Hypothalamus (tissue), 51 donors: Measurements from ENCODE around the gene STMND1.

ENCODE experiments used
- DNase-seq, 51 donors: peaks; one replicate each; lab custom pipeline; 2025; lab: John Stamatoyannopoulos, UW

Gene STMND1

GRCh38 chr6:17096652-17097051 lies 5.2 kb upstream of the STMND1 start:
- peak in 3 of 51 donors; percentile 26 to 76 (median 30) for DNase-seq

GRCh38 chr6:17097982-17098381 lies 3.9 kb upstream of the STMND1 start:
- DNase-seq: no peak

DNA sequence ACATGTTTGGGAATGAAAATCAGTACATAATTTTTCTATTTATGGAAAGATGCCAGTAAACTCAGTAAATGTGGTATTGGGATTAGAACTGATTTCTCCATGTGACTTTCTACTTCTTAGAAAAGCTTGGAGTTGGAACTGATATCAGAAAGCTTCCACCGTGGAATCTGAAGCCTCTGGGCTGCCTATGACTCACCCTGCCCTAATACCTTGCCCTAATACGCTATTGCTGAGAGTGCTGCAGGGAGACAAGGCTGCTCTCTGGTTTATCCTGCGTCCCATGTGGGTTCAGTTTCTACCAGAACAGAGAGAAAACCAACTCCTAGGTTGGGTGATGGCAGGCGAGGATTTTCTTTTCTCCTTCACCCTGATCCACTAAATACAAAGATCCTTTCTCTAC lies 3.3 kb upstream of the STMND1 start:
- DNase-seq: no peak

- DNase-seq: no peak
Observed at GRCh38 chr6:17099401-17100059, 2.3 kb upstream of the STMND1 start.

DNA sequence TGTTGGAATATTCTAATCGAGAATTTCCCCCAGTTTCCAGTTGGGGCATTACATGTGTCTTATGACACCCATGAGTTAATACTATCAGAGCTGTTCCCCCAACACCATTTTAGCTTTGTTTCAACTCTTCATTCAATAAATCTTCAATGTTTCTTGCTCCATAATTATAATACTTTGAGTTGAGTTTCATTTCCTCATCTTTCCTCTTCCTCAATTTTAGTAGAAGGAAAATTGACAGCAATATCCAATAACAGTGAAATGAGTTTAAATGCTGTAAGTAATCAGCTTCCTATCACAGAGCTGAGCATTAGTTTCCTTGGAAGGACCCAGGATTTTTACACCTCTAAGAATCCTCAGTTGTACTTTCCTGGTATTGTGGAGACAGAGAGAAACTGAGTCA lies 1.0 kb upstream of the STMND1 start:
- DNase-seq: no peak

- no peak for DNase-seq
Observed at GRCh38 chr6:17102258-17102870, 514 bp downstream of the STMND1 start.

GRCh38 chr6:17103715-17104114 lies 1.9 kb downstream of the STMND1 start:
- DNase-seq: no peak

- no peak for DNase-seq
Observed at GRCh38 chr6:17107863-17108262, 6.0 kb downstream of the STMND1 start.

DNA sequence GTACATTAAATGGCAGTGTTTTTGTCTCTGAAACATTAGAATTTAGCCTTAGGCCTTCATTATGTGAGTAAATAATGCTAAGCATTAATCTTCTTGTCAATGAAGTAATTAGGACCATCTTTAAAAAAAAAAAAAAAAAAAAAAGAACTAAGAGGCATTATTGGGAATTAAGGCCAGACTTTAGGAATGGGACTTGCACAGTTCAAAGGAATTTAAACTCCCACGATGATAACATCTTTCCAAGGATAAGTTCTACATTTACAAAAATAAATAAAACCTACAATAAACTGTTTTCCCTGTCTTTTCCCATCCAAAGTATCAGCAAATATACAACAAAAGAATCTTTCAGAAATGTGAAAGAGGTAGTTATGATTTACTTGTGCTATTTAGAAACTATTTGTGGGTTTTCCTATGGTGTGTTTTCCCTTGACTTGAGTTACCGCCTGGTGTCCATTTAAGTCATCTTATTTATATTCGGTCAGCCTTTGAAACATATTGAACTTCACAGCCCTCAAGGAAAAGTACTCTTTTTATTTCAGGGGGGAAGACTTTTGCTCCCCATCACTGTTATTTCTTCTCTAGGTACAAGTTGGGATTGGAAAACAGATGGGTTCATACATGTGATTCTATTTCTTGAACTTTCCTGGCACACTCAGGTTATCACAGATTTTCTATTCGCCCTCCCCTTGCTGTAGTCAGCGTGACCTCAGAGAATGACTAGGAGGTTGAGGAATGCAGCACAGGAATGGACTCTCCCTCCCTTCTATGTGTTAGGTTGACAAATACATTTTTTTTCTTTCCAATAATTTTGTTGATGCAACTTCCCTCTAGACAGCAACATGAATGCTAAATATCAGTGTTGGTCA lies 13.6 kb downstream of the STMND1 start:
- DNase-seq: no peak

- DNase-seq: no peak
Observed at GRCh38 chr6:17116117-17116440, 14.2 kb downstream of the STMND1 start.

DNA sequence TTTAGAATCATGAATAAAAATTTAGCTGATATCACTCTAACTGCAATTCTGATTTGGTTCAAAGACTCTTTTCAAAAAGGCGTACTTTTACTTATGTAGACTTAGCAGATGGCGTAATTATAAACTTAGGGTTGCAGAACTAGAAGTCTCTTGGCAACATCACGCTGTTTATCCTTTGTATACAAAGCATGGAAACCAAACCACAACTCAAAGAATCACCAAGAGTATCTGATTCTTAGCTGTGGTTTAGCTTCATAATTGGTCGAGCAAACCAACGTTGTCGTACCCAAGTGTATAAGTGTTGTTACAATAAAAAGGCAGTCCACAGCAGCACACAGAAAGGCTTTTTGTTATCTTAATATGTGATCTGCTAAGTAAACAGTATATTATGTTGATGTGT lies 18.2 kb downstream of the STMND1 start:
- DNase-seq: no peak

DNA sequence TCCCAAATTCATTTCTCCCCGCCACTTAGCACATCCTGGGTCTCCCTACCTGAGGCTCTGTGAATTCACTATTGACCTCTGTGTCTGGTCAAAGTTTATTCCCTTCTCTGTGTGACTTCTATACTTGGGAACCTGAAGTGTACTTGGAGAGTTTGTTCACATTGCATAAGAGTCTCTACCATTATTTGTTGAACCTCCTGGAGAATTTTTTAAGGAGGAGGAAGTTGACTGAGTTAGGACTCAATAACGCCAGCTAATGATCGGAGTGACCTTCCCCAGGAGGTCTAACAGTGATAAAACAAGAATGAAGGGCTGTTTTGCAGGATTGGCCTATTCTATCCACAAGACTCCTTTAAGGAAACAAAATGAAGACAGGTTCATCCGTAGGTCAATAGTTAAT lies 23.6 kb downstream of the STMND1 start:
- DNase-seq: no peak

DNA sequence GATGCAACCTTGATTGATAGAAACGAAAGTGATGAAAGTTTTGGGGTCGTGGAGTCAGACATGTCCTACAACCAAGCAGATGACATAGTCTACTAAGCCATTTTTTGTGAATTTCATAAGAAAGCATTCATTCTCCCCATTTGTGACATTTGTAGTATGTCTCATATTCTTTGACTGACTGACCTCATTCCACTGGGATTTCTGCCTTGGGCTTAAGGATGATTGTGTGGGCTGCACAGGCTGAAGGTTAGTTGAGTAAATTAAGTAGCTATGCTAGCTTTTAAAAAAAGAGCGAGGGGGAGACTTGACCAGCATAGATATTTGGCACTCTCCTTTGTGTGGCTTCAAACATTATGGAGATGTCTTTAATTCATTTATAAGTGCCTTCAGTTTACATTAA lies 28.9 kb downstream of the STMND1 start:
- DNase-seq: no peak

DNA sequence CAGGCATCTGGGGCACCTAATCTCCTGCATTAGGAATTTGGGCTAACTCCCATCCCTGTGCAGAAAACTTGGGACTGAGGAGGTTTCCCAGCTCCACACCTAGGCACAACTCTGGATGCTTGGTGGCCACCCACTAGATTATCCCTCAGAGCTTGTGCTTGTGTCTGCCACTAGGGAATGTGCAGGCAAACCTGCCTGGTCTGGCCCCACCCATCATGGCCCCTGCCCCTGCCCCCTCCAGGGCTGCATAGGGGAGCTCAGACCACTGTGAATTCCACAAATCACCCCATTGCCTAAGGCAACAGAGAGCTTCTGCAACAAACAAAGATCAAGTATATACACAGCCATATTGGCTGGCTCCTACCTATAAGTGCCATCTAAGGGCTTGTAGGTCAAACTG lies 31.1 kb downstream of the STMND1 start:
- DNase-seq: no peak

- no peak for DNase-seq
Observed at GRCh38 chr6:17138033-17138432, 36.2 kb downstream of the STMND1 start.

DNA sequence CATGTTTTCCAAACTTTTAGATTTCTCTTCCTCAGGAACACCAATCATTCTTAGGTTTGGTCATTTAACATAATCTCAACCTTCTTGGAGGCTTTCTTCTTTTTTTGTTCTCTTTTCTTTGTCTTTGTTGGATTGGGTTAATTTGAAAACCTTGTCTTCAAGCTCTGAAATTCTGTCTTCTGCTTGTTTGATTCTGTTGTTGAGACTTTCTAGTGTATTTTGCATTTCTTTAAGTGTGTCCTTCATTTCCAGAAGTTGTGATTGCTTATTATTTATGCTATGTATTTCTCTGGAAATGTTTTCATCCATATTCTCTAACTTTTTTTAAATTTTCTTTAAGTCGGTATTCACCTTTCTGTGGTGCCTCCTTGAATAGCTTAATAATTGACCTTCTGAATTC lies 42.2 kb downstream of the STMND1 start:
- DNase-seq: no peak

- no peak for DNase-seq
Observed at GRCh38 chr6:17149571-17149970, 47.7 kb downstream of the STMND1 start.

GRCh38 chr6:17150096-17150495 lies 48.2 kb downstream of the STMND1 start:
- no peak for DNase-seq

DNA sequence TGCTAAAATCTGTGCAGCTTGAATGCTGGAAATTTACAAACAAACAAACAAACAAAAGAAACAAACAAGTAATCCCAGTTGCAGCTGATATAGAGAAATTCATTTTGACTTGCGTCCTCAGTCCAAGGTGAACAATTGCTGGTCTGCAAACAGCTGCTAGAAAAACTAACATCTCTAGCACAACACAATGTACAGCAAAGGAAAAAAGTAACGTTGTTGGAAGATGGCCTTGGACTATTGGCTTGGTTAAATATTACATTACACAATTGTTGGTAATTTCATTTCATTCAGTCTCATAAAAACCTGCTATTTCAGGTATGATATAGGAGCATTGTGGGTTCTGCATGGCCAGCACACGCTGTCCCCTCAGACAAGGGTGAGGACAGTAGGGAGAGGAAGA lies 50.0 kb downstream of the STMND1 start:
- DNase-seq: no peak

- no peak for DNase-seq
Observed at GRCh38 chr6:17152703-17153102, 50.9 kb downstream of the STMND1 start.

DNA sequence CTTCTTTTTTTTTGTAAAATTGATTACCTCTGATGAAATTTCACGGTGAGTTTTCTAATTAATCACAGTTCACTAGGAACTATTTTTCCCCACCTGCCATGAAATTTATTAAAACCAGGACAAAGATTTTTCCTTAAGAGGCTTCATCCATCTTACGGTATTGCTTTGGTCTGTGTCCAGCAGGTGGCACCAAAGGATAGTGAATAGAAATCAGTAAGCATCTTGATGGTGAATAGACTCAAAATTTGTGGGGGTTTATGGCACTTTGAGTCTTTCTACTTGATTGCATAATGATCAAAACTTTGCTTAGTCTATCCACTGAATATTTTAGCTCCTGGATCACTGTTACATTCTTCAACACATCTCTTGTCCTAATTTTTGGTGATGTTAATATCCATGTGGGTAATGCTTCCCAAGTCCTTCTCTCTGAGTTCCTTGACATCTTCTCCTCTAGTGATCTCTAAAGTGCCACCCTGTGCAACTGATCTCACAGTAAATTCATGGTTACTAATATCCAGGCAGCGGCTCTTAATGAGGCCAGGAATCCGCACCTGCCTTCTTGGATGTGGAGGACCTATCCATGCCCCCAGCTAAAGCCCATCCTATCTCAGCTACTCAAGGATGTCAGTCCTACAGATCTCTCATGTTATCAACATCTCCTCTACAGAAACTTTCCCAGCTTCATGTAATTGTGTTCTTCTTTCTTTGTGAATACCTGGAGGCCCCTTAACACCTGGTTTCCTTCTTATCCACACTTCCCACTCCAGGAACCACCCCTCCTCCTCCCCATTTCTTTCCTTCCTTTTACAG lies 54.5 kb downstream of the STMND1 start:
- DNase-seq: peak in 34 of 51 donors; percentile 1 to 81 (median 32)
